HepG2 (cell line): ENCODE measurements around the gene SLC22A31. TPM values are rescaled to one million over a fixed set of nuclear protein-coding genes. Genes with fewer than 3 reads are reported as not detected.

Experiments
- ARNT ChIP-seq: fragments of 450-650 bp; IDR thresholded peaks from 2 replicates; pipeline ENCODE4 v1.6.1; 2017
- CERS6 ChIP-seq: sonication (generic); formaldehyde crosslinking; IDR thresholded peaks from 2 replicates; pipeline ENCODE4 v1.5.0; 2020; ENCODE audit warnings: missing genetic modification reagents
- DMTF1 ChIP-seq: sonication (generic); formaldehyde crosslinking; IDR thresholded peaks from 2 replicates; pipeline ENCODE4 v1.4.0; 2020; ENCODE audit warnings: mild to moderate bottlenecking, missing genetic modification reagents
- EZH2 ChIP-seq: conservative IDR thresholded peaks from 2 replicates; pipeline ENCODE4 v1.6.1; 2012; ENCODE audit warnings: mild to moderate bottlenecking, low read depth, low read length, moderate library complexity
- HNF4A ChIP-seq: sonication (generic); formaldehyde crosslinking; IDR thresholded peaks from 2 replicates; pipeline ENCODE4 v1.4.0; 2020; ENCODE audit warnings: missing genetic modification reagents
- KDM5A ChIP-seq: fragments of 200-600 bp; sonication (generic); IDR thresholded peaks from 2 replicates; pipeline ENCODE4 v1.7.0; 2018; ENCODE audit warnings: antibody characterized with exemption, mild to moderate bottlenecking, low read length, borderline replicate concordance
- MBNL3 ChIP-seq: fragments of 250-450 bp; sonication (Bioruptor Pico); conservative IDR thresholded peaks from 2 replicates; pipeline ENCODE4 v1.8.0; 2022; ENCODE audit warnings: mild to moderate bottlenecking, inconsistent platforms
- MEIS1 ChIP-seq: sonication (generic); formaldehyde crosslinking; IDR thresholded peaks from 2 replicates; pipeline ENCODE4 v1.9.0; 2021; ENCODE audit warnings: mild to moderate bottlenecking, missing genetic modification reagents, moderate library complexity, borderline replicate concordance
- NR2F6 ChIP-seq, 2 experiments: IDR thresholded peaks; 2 replicates each; pipeline ENCODE4 v1.6.1; 2016; ENCODE audit warnings: antibody characterized with exemption in 1 of 2, mild to moderate bottlenecking in 1 of 2
- PAF1 ChIP-seq: IDR thresholded peaks from 2 replicates; pipeline ENCODE4 v1.6.1; 2016; ENCODE audit warnings: missing genetic modification reagents, missing compliant biosample characterization
- PHF8 ChIP-seq: sonication (generic); formaldehyde crosslinking; IDR thresholded peaks from 2 replicates; pipeline ENCODE4 v1.5.0; 2020; ENCODE audit warnings: missing genetic modification reagents
- RAD51 ChIP-seq: fragments of 450-650 bp; IDR thresholded peaks from 2 replicates; pipeline ENCODE4 v1.6.1; 2016; ENCODE audit warnings: borderline replicate concordance
- RFXANK ChIP-seq: IDR thresholded peaks from 2 replicates; pipeline ENCODE4 v1.6.1; 2016
- SYNCRIP ChIP-seq: fragments of 200-400 bp; formaldehyde crosslinking; IDR thresholded peaks from 2 replicates; pipeline ENCODE4 v1.6.1; 2018; ENCODE audit warnings: mild to moderate bottlenecking, low read depth, low read length; ENCODE audit not compliant: insufficient read depth
- TP53 ChIP-seq: sonication (generic); formaldehyde crosslinking; conservative IDR thresholded peaks from 2 replicates; pipeline ENCODE4 v1.4.0; 2020; ENCODE audit warnings: missing genetic modification reagents
- ZBTB20 ChIP-seq: sonication (generic); formaldehyde crosslinking; IDR thresholded peaks from 2 replicates; pipeline ENCODE4 v1.8.1; 2023; ENCODE audit warnings: missing genetic modification reagents, low read depth, mild to moderate bottlenecking, borderline replicate concordance
- ZNF230 ChIP-seq: sonication (generic); formaldehyde crosslinking; IDR thresholded peaks from 2 replicates; pipeline ENCODE4 v1.4.0; 2020; ENCODE audit warnings: mild to moderate bottlenecking, missing genetic modification reagents
- ZNF3 ChIP-seq: IDR thresholded peaks from 2 replicates; pipeline ENCODE4 v1.7.0; 2017; ENCODE audit warnings: inconsistent platforms
- ZNF543 ChIP-seq: sonication (generic); formaldehyde crosslinking; IDR thresholded peaks from 2 replicates; pipeline ENCODE4 v1.4.0; 2020; ENCODE audit warnings: mild to moderate bottlenecking, missing genetic modification reagents
- ZNF547 ChIP-seq: sonication (generic); formaldehyde crosslinking; IDR thresholded peaks from 2 replicates; pipeline ENCODE4 v1.5.1; 2020; ENCODE audit warnings: mild to moderate bottlenecking, missing genetic modification reagents
- ZNF614 ChIP-seq: IDR thresholded peaks from 2 replicates; pipeline ENCODE4 v1.6.1; 2018; ENCODE audit warnings: missing biosample characterization, missing genetic modification reagents, inconsistent platforms, borderline replicate concordance
- polyA plus RNA-seq, 8 experiments: library from polyadenylated mRNA; depleted of rRNA in 3 of 8; stranded (reverse) in 7 of 8; unstranded in 1 of 8; fragments of >200 nt; fragmentation: Illumina TruSeq in 4 of 8; extraction: Trizol in 4 of 8; gene quantifications; 2 replicates each; pipeline versions ENCODE4 v1.2.1 to v1.2.3, GENCODE V29; 2011 to 2016; ENCODE audit warnings: low read depth in 4 of 8, missing spikeins in 1 of 8, mixed read lengths in 1 of 8; ENCODE audit not compliant: insufficient read depth in 1 of 8
- total RNA-seq, 5 experiments: library from RNA; depleted of rRNA; stranded (reverse); fragments of >200 nt; fragmentation: Illumina TruSeq; extraction: Trizol; gene quantifications; 2 replicates each; pipeline ENCODE4 v1.2.3, GENCODE V29; 2016; ENCODE audit warnings: low read depth in 1 of 5
- TF ChIP-seq, protein P1 (sequence below): sonication (generic); formaldehyde crosslinking; IDR thresholded peaks from 2 replicates; pipeline ENCODE4 v1.5.0; 2020; ENCODE audit warnings: missing genetic modification reagents
- TF ChIP-seq, protein P2 (sequence below): sonication (generic); formaldehyde crosslinking; IDR thresholded peaks from 2 replicates; pipeline ENCODE4 v1.8.1; 2023; ENCODE audit warnings: mild to moderate bottlenecking, missing genetic modification reagents

SLC22A31 gene
- total and polyA plus RNA-seq, 2 of the 13 experiments (the other 11 are each of a cell fraction or from before 2014, with no cell fraction given): 67.3 to 83.3 TPM

- TF ChIP-seq, protein P1, sequence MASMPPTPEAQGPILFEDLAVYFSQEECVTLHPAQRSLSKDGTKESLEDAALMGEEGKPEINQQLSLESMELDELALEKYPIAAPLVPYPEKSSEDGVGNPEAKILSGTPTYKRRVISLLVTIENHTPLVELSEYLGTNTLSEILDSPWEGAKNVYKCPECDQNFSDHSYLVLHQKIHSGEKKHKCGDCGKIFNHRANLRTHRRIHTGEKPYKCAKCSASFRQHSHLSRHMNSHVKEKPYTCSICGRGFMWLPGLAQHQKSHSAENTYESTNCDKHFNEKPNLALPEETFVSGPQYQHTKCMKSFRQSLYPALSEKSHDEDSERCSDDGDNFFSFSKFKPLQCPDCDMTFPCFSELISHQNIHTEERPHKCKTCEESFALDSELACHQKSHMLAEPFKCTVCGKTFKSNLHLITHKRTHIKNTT: no peak
- TF ChIP-seq ARNT (no peak), CERS6 (CRISPR knock-in tag) (no peak), ZNF547 (CRISPR knock-in tag) (peak; percentile 86), ZBTB20 (CRISPR knock-in tag) (peak; percentile 31; the same call in 1 of the 2 replicates), SYNCRIP (no peak), ZNF3 (CRISPR knock-in tag) (no peak), PAF1 (CRISPR knock-in tag) (no peak), RAD51 (no peak), ZNF543 (CRISPR knock-in tag) (peak; percentile 71; the same call in 1 of the 2 replicates), EZH2 (no peak), MBNL3 (no peak), KDM5A (no peak), TP53 (CRISPR knock-in tag) (no peak), RFXANK (0 out of 2 replicates have a peak, but pooled peaks have one; percentile 83), PHF8 (peak; percentile 50; the same call in 1 of the 2 replicates), ZNF614 (CRISPR knock-in tag) (peak; percentile 94; the same call in 1 of the 2 replicates), HNF4A (CRISPR knock-in tag) (peak; percentile 34; the same call in 1 of the 2 replicates), NR2F6 (IDR thresholded peaks at IDR 0.05) (peak; percentile 53; the same call in 1 of the 2 replicates), NR2F6 (CRISPR knock-in tag; IDR thresholded peaks at IDR 0.05) (peak; percentile 89), DMTF1 (CRISPR knock-in tag) (no peak), MEIS1 (CRISPR knock-in tag) (peak; percentile 84; the same call in 1 of the 2 replicates), ZNF230 (CRISPR knock-in tag) (peak; percentile 66; the same call in 1 of the 2 replicates)
- TF ChIP-seq, protein P2, sequence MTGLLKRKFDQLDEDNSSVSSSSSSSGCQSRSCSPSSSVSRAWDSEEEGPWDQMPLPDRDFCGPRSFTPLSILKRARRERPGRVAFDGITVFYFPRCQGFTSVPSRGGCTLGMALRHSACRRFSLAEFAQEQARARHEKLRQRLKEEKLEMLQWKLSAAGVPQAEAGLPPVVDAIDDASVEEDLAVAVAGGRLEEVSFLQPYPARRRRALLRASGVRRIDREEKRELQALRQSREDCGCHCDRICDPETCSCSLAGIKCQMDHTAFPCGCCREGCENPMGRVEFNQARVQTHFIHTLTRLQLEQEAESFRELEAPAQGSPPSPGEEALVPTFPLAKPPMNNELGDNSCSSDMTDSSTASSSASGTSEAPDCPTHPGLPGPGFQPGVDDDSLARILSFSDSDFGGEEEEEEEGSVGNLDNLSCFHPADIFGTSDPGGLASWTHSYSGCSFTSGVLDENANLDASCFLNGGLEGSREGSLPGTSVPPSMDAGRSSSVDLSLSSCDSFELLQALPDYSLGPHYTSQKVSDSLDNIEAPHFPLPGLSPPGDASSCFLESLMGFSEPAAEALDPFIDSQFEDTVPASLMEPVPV (CRISPR knock-in tag): peak; percentile 91; the same call in 1 of the 2 replicates
Observed at GRCh38 chr16:89167425-89167941, 32.9 kb downstream of the SLC22A31 start (continued).
